ENCODE data around the gene TCF7L2. TPM values are rescaled to one million over a fixed set of nuclear protein-coding genes. Genes with fewer than 3 reads are reported as not detected.

Gene TCF7L2
- total and polyA plus RNA-seq, 9 of the 15 experiments (the other 6 are each of a cell fraction or from before 2014, with no cell fraction given), result 0.32 to 2.8 (median 0.92) TPM

GRCh38 chr10:112927980-112928379 lies 22.1 kb upstream of the TCF7L2 start:
- ATAC-seq (no peak), FAIRE-seq (no peak), DNase-seq (ENCODE audit: extremely low read depth in 1 of 4, low spot score in 3 of 4) (no peak)
- H4K20me1 ChIP-seq (replicated peaks; ENCODE audit: control insufficient read depth, insufficient read depth, low read length), result no peaks in the 10 kb centered on the region
- ChIA-PET CTCF (ENCODE audit: low intra/inter-chr PET ratio) (no interaction called here), POLR2A (interaction anchor here (1.0 kb wide), 1 partner anchor 15 kb away, joined by 3 read pairs; no protein-coding TSS in a partner anchor)
- H3K4me1 ChIP-seq (replicated peaks in 1 of 2; ENCODE audit: control insufficient read depth in 2 of 2, insufficient read depth in 2 of 2, low read length in 2 of 2), result no peaks in the 10 kb centered on the region; a peak in 1 of 5 replicates
- H3K9me1 ChIP-seq (ENCODE audit: control insufficient read depth, insufficient read depth, low read length), result no peaks in the 10 kb centered on the region
- TF ChIP-seq, protein P1, sequence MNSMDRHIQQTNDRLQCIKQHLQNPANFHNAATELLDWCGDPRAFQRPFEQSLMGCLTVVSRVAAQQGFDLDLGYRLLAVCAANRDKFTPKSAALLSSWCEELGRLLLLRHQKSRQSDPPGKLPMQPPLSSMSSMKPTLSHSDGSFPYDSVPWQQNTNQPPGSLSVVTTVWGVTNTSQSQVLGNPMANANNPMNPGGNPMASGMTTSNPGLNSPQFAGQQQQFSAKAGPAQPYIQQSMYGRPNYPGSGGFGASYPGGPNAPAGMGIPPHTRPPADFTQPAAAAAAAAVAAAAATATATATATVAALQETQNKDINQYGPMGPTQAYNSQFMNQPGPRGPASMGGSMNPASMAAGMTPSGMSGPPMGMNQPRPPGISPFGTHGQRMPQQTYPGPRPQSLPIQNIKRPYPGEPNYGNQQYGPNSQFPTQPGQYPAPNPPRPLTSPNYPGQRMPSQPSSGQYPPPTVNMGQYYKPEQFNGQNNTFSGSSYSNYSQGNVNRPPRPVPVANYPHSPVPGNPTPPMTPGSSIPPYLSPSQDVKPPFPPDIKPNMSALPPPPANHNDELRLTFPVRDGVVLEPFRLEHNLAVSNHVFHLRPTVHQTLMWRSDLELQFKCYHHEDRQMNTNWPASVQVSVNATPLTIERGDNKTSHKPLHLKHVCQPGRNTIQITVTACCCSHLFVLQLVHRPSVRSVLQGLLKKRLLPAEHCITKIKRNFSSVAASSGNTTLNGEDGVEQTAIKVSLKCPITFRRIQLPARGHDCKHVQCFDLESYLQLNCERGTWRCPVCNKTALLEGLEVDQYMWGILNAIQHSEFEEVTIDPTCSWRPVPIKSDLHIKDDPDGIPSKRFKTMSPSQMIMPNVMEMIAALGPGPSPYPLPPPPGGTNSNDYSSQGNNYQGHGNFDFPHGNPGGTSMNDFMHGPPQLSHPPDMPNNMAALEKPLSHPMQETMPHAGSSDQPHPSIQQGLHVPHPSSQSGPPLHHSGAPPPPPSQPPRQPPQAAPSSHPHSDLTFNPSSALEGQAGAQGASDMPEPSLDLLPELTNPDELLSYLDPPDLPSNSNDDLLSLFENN (IDR thresholded peaks at IDR 0.05; ENCODE audit: low read depth in 2 of 2, low read length in 2 of 2), result no peak
- no peak for TF ChIP-seq RBM22 (IDR thresholded peaks at IDR 0.05; ENCODE audit: low read depth, low read length, poor library complexity, severe bottlenecking)
- TF ChIP-seq THRAP3 (IDR thresholded peaks at IDR 0.05; ENCODE audit: borderline replicate concordance), result no peak
- TF ChIP-seq POLR2G (IDR thresholded peaks at IDR 0.05; ENCODE audit: low read depth, low read length), result no peak
- no peak for TF ChIP-seq TFAP4 (CRISPR knock-in tag; IDR thresholded peaks at IDR 0.05; ENCODE audit: borderline replicate concordance)
- no peak for TF ChIP-seq NR4A1 (CRISPR knock-in tag; IDR thresholded peaks at IDR 0.05)
- no peak for TF ChIP-seq NR4A1 (tag; IDR thresholded peaks at IDR 0.05)
- TF ChIP-seq, protein P2, sequence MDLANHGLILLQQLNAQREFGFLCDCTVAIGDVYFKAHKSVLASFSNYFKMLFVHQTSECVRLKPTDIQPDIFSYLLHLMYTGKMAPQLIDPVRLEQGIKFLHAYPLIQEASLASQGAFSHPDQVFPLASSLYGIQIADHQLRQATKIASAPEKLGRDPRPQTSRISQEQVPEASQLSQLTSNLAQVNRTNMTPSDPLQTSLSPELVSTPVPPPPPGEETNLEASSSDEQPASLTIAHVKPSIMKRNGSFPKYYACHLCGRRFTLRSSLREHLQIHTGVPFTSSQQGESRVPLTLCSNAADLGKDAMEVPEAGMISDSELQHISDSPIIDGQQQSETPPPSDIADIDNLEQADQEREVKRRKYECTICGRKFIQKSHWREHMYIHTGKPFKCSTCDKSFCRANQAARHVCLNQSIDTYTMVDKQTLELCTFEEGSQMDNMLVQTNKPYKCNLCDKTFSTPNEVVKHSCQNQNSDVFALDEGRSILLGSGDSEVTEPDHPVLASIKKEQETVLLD (IDR thresholded peaks at IDR 0.05), result no peak
- TF ChIP-seq, protein P3, sequence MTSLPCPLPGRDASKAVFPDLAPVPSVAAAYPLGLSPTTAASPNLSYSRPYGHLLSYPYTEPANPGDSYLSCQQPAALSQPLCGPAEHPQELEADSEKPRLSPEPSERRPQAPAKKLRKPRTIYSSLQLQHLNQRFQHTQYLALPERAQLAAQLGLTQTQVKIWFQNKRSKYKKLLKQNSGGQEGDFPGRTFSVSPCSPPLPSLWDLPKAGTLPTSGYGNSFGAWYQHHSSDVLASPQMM (CRISPR knock-in tag; IDR thresholded peaks at IDR 0.05), result no peak
- H3K27me3 ChIP-seq (ENCODE audit: control insufficient read depth in 2 of 2, insufficient read depth in 2 of 2, low read length in 2 of 2), result no peaks in the 10 kb centered on the region
- H3K79me2 ChIP-seq (ENCODE audit: control insufficient read depth, insufficient read depth, low read length), result no peaks in the 10 kb centered on the region
- H3K4me3 ChIP-seq, result no peak overlapping the region
- in situ Hi-C loops (cut with MboI) (no loop called here), intact Hi-C loops (cut with micrococcal nuclease) (no loop called here)
- no peaks in the 10 kb centered on the region for H3K9me3 ChIP-seq (replicated peaks; ENCODE audit: control insufficient read depth, insufficient read depth, low read depth, low read length)
- no peak overlapping the region for H3K9ac ChIP-seq (ENCODE audit: insufficient read depth in 1 of 2, low read depth in 2 of 2, low read length in 2 of 2)
- 0% methylated on average over 1 of the region's 2 CpGs for WGBS (ENCODE audit: insufficient coverage, low coverage, missing lambda C conversion rate)
- no TSS peak for BruUV-seq (replicated peaks)
- no peak overlapping the region for H2AFZ ChIP-seq (ENCODE audit: low read depth, low read length)
- no peak overlapping the region for H3K4me2 ChIP-seq (ENCODE audit: insufficient read depth, low read length)
- H3K36me3 ChIP-seq (ENCODE audit: control insufficient read depth, insufficient read depth, low read length), result no peaks in the 10 kb centered on the region
- H3K27ac ChIP-seq (ENCODE audit: extremely low read depth, low read depth, low read length), result no peak overlapping the region
